ENCODE data around the gene IQCE.

IQCE gene

GRCh38 chr7:2520131-2520760 is 38.5 kb upstream of the IQCE start:
- H3K4me2 ChIP-seq (ENCODE audit: low read length), result peak overlapping the region; percentile 66
- no peaks in the 10 kb centered on the region for H3K36me3 ChIP-seq (ENCODE audit: control insufficient read depth, low read length)
- TF ChIP-seq CTCF (IDR thresholded peaks at IDR 0.05; ENCODE audit: low read depth, low read length, poor library complexity, severe bottlenecking) (peak; percentile 18), EZH2phosphoT487 (IDR thresholded peaks at IDR 0.05; ENCODE audit: borderline replicate concordance, low read length) (peak; percentile 86)
- no peaks in the 10 kb centered on the region for H3K9me2 ChIP-seq (replicated peaks; ENCODE audit: control insufficient read depth, low read length)
- H3K79me2 ChIP-seq (ENCODE audit: control insufficient read depth, low read length), result no peaks in the 10 kb centered on the region
- H3K27ac ChIP-seq (ENCODE audit: low read depth, low read length), result no peak overlapping the region
- no peaks in the 10 kb centered on the region for H3K9me3 ChIP-seq (ENCODE audit: control insufficient read depth, insufficient read depth, low read length)
- H3K27me3 ChIP-seq (ENCODE audit: control insufficient read depth, low read length), result peaks cover 74% of the 10 kb centered on the region
- peaks cover 5% of the 10 kb centered on the region; the same call in 1 of the 2 replicates for H4K20me1 ChIP-seq (ENCODE audit: control insufficient read depth, insufficient read depth, low read depth, low read length)
- peaks cover 41% of the 10 kb centered on the region for H3K4me1 ChIP-seq (ENCODE audit: control insufficient read depth, low read length)
- H3F3A ChIP-seq (ENCODE audit: control insufficient read depth, insufficient read depth), result no peaks in the 10 kb centered on the region; the same call in 1 of the 2 replicates
- peak overlapping the region; percentile 52 for H3K4me3 ChIP-seq (ENCODE audit: low read length)

- Histone ChIP-seq H3K4me2 (ENCODE audit: low read length) (peak overlapping the region; percentile 66), H3K9me3 (ENCODE audit: control insufficient read depth, insufficient read depth, low read length) (no peaks in the 10 kb centered on the region), H3K4me3 (ENCODE audit: low read length) (peak overlapping the region; percentile 52), H3F3A (ENCODE audit: control insufficient read depth, insufficient read depth) (no peaks in the 10 kb centered on the region; the same call in 1 of the 2 replicates), H4K20me1 (ENCODE audit: control insufficient read depth, insufficient read depth, low read depth, low read length) (peaks cover 5% of the 10 kb centered on the region; the same call in 1 of the 2 replicates), H3K27me3 (ENCODE audit: control insufficient read depth, low read length) (peaks cover 76% of the 10 kb centered on the region), H3K27ac (ENCODE audit: low read depth, low read length) (no peak overlapping the region), H3K9me2 (replicated peaks; ENCODE audit: control insufficient read depth, low read length) (no peaks in the 10 kb centered on the region), H3K79me2 (ENCODE audit: control insufficient read depth, low read length) (no peaks in the 10 kb centered on the region), H3K4me1 (ENCODE audit: control insufficient read depth, low read length) (peaks cover 41% of the 10 kb centered on the region), H3K36me3 (ENCODE audit: control insufficient read depth, low read length) (no peaks in the 10 kb centered on the region)
- no peak for TF ChIP-seq CTCF (IDR thresholded peaks at IDR 0.05; ENCODE audit: low read depth, low read length, poor library complexity, severe bottlenecking)
- TF ChIP-seq EZH2phosphoT487 (IDR thresholded peaks at IDR 0.05; ENCODE audit: borderline replicate concordance, low read length), result peak; percentile 76; the same call in 1 of the 2 replicates
Measured at GRCh38 chr7:2520761-2521290, 38.0 kb upstream of the IQCE start.

GRCh38 chr7:2521341-2521745 is 37.4 kb upstream of the IQCE start:
- Histone ChIP-seq H3K36me3 (ENCODE audit: control insufficient read depth, low read length) (no peaks in the 10 kb centered on the region), H3K27me3 (ENCODE audit: control insufficient read depth, low read length) (peaks cover 76% of the 10 kb centered on the region), H3F3A (ENCODE audit: control insufficient read depth, insufficient read depth) (no peaks in the 10 kb centered on the region; the same call in 1 of the 2 replicates), H3K79me2 (ENCODE audit: control insufficient read depth, low read length) (no peaks in the 10 kb centered on the region), H4K20me1 (ENCODE audit: control insufficient read depth, insufficient read depth, low read depth, low read length) (peaks cover 5% of the 10 kb centered on the region; the same call in 1 of the 2 replicates), H3K4me2 (ENCODE audit: low read length) (no peak overlapping the region), H3K27ac (ENCODE audit: low read depth, low read length) (no peak overlapping the region), H3K9me2 (replicated peaks; ENCODE audit: control insufficient read depth, low read length) (no peaks in the 10 kb centered on the region), H3K4me1 (ENCODE audit: control insufficient read depth, low read length) (peaks cover 41% of the 10 kb centered on the region), H3K9me3 (ENCODE audit: control insufficient read depth, insufficient read depth, low read length) (no peaks in the 10 kb centered on the region), H3K4me3 (ENCODE audit: low read length) (no peak overlapping the region)
- TF ChIP-seq EZH2phosphoT487 (IDR thresholded peaks at IDR 0.05; ENCODE audit: borderline replicate concordance, low read length) (peak; percentile 23; the same call in 1 of the 2 replicates), CTCF (IDR thresholded peaks at IDR 0.05; ENCODE audit: low read depth, low read length, poor library complexity, severe bottlenecking) (no peak)

Data from DOHH2 (cell line).